ENCODE results near the gene ACADVL.
"Not testable (repeated sequence)": the region's sequence is repeated elsewhere in the genome, so short reads cannot be mapped to it uniquely, and the experiment has no call there.

Gene ACADVL

DNA sequence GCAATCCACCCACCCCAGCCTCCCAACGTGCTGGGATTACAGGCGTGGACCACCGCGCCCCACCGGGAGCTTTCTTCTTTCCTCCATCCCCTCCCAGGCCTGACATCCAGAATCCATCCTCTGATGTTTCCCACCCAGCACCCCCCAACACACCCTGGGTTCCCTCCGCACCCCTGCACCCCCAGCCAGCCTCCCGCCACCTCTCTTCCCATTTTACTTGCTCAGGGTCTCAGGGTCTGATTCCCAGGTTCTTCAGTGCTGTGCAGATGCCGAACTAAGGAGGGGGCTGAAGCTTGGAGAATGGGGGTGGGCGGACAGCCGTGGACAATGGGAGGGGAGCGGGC is 40.8 kb upstream of the ACADVL start:
- Histone ChIP-seq H3K27me3 (ENCODE audit: control insufficient read depth, low read length) (peaks cover 16% of the 10 kb centered on the region), H3K4me1 (ENCODE audit: control insufficient read depth, low read length) (peaks cover 8% of the 10 kb centered on the region), H3K9me3 (ENCODE audit: control insufficient read depth, insufficient read depth, low read length) (peaks cover 12% of the 10 kb centered on the region; the same call in 1 of the 2 replicates), H3K27ac (ENCODE audit: low read depth, low read length) (no peak overlapping the region), H3K36me3 (ENCODE audit: control insufficient read depth, low read length) (no peaks in the 10 kb centered on the region), H3K79me2 (ENCODE audit: control insufficient read depth, low read length) (no peaks in the 10 kb centered on the region), H3K9me2 (replicated peaks; ENCODE audit: control insufficient read depth, low read length) (no peaks in the 10 kb centered on the region), H3F3A (ENCODE audit: control insufficient read depth, insufficient read depth) (no peaks in the 10 kb centered on the region; the same call in 1 of the 2 replicates), H3K4me3 (ENCODE audit: low read length) (no peak overlapping the region), H3K4me2 (ENCODE audit: low read length) (no peak overlapping the region), H4K20me1 (ENCODE audit: control insufficient read depth, insufficient read depth, low read depth, low read length) (no peaks in the 10 kb centered on the region)
- TF ChIP-seq, protein P1, sequence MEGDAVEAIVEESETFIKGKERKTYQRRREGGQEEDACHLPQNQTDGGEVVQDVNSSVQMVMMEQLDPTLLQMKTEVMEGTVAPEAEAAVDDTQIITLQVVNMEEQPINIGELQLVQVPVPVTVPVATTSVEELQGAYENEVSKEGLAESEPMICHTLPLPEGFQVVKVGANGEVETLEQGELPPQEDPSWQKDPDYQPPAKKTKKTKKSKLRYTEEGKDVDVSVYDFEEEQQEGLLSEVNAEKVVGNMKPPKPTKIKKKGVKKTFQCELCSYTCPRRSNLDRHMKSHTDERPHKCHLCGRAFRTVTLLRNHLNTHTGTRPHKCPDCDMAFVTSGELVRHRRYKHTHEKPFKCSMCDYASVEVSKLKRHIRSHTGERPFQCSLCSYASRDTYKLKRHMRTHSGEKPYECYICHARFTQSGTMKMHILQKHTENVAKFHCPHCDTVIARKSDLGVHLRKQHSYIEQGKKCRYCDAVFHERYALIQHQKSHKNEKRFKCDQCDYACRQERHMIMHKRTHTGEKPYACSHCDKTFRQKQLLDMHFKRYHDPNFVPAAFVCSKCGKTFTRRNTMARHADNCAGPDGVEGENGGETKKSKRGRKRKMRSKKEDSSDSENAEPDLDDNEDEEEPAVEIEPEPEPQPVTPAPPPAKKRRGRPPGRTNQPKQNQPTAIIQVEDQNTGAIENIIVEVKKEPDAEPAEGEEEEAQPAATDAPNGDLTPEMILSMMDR (IDR thresholded peaks at IDR 0.05; ENCODE audit: low read depth, low read length, poor library complexity, severe bottlenecking), result no peak
- TF ChIP-seq EZH2phosphoT487 (IDR thresholded peaks at IDR 0.05; ENCODE audit: borderline replicate concordance, low read length), result no peak

DNA sequence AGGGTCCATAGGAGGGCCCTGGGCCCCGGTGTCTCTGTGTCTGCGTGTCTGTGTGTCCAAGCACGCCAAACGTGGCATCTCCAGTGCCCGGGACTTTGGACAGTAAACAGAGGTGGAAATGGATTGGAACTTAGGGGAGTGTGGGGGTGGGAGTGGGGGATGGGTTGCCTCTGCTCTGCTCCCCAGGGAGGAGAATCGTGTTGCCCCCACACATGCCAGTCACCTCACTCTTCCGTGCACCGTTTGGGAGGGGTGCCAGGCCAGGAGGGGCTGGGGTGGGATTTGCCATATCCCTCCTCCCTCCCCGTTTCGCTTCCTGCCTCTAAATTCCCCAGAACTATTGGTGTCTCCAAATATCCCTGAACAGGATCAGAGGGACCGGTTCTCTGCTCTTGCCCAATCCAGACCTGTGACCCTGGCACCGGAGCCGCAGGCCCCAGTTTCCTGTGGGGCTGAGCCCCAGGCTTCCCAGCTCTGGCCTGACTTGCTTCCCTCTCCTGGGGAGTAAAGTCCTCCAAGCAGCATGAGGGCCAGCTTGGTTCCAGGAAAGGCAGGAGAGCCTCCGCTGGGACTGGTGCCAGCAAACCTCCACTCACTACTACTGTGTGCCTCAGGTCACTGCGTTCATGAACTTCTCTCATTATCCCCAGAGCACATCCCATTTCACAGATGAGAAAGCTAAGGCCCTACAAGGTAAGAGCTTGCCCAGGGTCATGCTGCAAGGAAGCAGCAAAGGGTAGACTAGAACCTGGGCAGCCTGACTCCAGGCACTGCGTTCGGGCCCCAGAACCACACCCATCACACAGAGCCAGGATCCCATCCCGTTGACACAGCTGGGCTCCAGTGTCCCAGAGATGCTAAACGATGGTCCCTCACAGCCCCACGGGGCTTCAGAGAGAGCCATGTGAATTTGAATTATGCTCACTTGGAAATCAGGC is 40.2 kb upstream of the ACADVL start, which contains the start of gene ASGR1:
Gene ASGR1, minus strand, starts transcription at position 54 of the 938 bp plus-strand sequence. CDS start 807 bp downstream, outside the sequence.
- Histone ChIP-seq H3K36me3 (ENCODE audit: control insufficient read depth, low read length) (no peaks in the 10 kb centered on the region), H3K9me2 (replicated peaks; ENCODE audit: control insufficient read depth, low read length) (no peaks in the 10 kb centered on the region), H3K27ac (ENCODE audit: low read depth, low read length) (no peak within 1 kb of the TSS), H3F3A (ENCODE audit: control insufficient read depth, insufficient read depth) (no peaks in the 10 kb centered on the region; the same call in 1 of the 2 replicates), H3K79me2 (ENCODE audit: control insufficient read depth, low read length) (no peaks in the 10 kb centered on the region), H3K9me3 (ENCODE audit: control insufficient read depth, insufficient read depth, low read length) (peaks cover 12% of the 10 kb centered on the region; the same call in 1 of the 2 replicates), H3K4me3 (ENCODE audit: low read length) (no peak within 1 kb of the TSS), H3K27me3 (ENCODE audit: control insufficient read depth, low read length) (peaks cover 16% of the 10 kb centered on the region), H3K4me1 (ENCODE audit: control insufficient read depth, low read length) (peaks cover 8% of the 10 kb centered on the region), H3K4me2 (ENCODE audit: low read length) (no peak within 1 kb of the TSS), H4K20me1 (ENCODE audit: control insufficient read depth, insufficient read depth, low read depth, low read length) (no peaks in the 10 kb centered on the region)
- TF ChIP-seq, protein P1 (IDR thresholded peaks at IDR 0.05; ENCODE audit: low read depth, low read length, poor library complexity, severe bottlenecking), result no peak
- no peak for TF ChIP-seq EZH2phosphoT487 (IDR thresholded peaks at IDR 0.05; ENCODE audit: borderline replicate concordance, low read length)

DNA sequence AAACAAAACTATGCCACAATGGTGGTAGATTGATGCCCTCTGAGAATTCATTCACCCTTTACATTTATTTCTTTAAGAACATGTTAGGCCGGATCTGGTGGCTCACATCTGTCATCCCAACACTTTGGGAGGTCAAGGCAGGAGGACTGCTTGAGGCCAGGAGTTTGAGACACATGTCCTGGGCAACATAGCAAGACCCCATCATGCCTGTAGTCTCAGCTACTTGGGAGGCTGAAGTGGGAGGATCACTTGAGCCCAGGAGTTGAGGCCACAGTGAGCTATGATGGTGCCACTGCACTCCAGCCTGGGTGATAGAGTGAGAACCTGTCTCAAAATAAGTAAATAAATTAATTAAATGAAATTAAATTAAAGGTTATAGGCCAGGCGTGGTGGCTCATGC is 37.6 kb upstream of the ACADVL start:
- not testable (repeated sequence) for H3K27ac ChIP-seq (ENCODE audit: low read depth, low read length); H3K4me3 ChIP-seq (ENCODE audit: low read length); H3K36me3 ChIP-seq (ENCODE audit: control insufficient read depth, low read length); H3K79me2 ChIP-seq (ENCODE audit: control insufficient read depth, low read length); H3K4me1 ChIP-seq (ENCODE audit: control insufficient read depth, low read length); H4K20me1 ChIP-seq (ENCODE audit: control insufficient read depth, insufficient read depth, low read depth, low read length); H3K9me2 ChIP-seq (replicated peaks; ENCODE audit: control insufficient read depth, low read length); H3K4me2 ChIP-seq (ENCODE audit: low read length); H3K9me3 ChIP-seq (ENCODE audit: control insufficient read depth, insufficient read depth, low read length); H3F3A ChIP-seq (ENCODE audit: control insufficient read depth, insufficient read depth)
- peaks cover 12% of the 10 kb centered on the region for H3K27me3 ChIP-seq (ENCODE audit: control insufficient read depth, low read length)

DNA sequence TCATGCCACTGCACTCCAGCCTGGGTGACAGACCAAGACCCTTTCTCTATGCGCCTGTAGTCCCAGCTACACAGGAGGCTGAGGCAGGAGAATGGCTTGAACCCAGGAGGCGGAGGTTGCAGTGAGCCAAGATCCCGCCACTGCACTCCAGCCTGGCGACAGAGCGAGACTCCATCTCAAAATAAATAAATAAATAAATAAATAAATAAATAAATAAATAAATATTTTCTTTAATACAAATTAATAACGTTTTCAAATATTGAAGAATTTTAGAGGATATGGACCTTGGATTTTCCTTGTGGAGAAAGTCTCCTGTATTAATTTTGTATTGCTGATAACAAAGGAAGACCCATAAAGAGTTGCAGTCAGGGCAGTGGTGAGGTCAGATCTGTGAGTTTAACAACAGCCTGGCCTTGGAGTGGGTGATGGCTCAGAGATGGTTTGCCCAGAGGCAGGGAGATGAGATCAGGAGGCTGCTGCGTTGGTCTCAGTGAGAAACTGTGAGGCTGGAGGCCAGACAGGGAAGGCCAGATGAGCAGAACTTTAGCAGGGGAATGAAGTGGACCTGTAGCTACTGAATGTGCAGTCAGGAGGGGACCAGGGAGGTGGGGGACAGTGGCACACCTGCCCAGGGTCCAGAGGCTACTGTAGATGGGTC is 36.2 kb upstream of the ACADVL start:
- Histone ChIP-seq H3K36me3 (ENCODE audit: control insufficient read depth, low read length) (no peaks in the 10 kb centered on the region), H3F3A (ENCODE audit: control insufficient read depth, insufficient read depth) (no peaks in the 10 kb centered on the region), H3K4me3 (ENCODE audit: low read length) (no peak overlapping the region), H4K20me1 (ENCODE audit: control insufficient read depth, insufficient read depth, low read depth, low read length) (no peaks in the 10 kb centered on the region), H3K4me1 (ENCODE audit: control insufficient read depth, low read length) (no peaks in the 10 kb centered on the region), H3K27ac (ENCODE audit: low read depth, low read length) (no peak overlapping the region), H3K9me3 (ENCODE audit: control insufficient read depth, insufficient read depth, low read length) (no peaks in the 10 kb centered on the region), H3K4me2 (ENCODE audit: low read length) (no peak overlapping the region), H3K9me2 (replicated peaks; ENCODE audit: control insufficient read depth, low read length) (no peaks in the 10 kb centered on the region), H3K27me3 (ENCODE audit: control insufficient read depth, low read length) (peaks cover 3% of the 10 kb centered on the region; the same call in 1 of the 2 replicates), H3K79me2 (ENCODE audit: control insufficient read depth, low read length) (no peaks in the 10 kb centered on the region)
- TF ChIP-seq EZH2phosphoT487 (IDR thresholded peaks at IDR 0.05; ENCODE audit: borderline replicate concordance, low read length), result no peak
- TF ChIP-seq, protein P1 (IDR thresholded peaks at IDR 0.05; ENCODE audit: low read depth, low read length, poor library complexity, severe bottlenecking), result no peak

All from DOHH2 (cell line).